ENCODE results near the gene ZNHIT2. TPM values are rescaled to one million over a fixed set of nuclear protein-coding genes. Genes with fewer than 3 reads are reported as not detected.
"Not testable (repeated sequence)": the region's sequence is repeated elsewhere in the genome, so short reads cannot be mapped to it uniquely, and the experiment has no call there.

ZNHIT2 gene
- total and polyA plus RNA-seq, 2 donors = 2.6 to 19.8 TPM

- H3K4me1 ChIP-seq (ENCODE audit: insufficient read depth) = no peaks in the 10 kb centered on the region
Measured at GRCh38 chr11:65119670-65119995, 2.1 kb upstream of the ZNHIT2 start.

GRCh38 chr11:65118891-65119669, 1.6 kb upstream of the ZNHIT2 start:
- not testable (repeated sequence) for H3K4me1 ChIP-seq (ENCODE audit: insufficient read depth); H3K27ac ChIP-seq (ENCODE audit: low read depth); H3K4me3 ChIP-seq (ENCODE audit: low read depth, low read length); DNase-seq (ENCODE audit: extremely low spot score); H3K36me3 ChIP-seq (ENCODE audit: insufficient read depth)
- WGBS = 89% methylated on average over 18 of the region's 18 CpGs

More at GRCh38 chr11:65119670-65119995, 2.1 kb upstream of the ZNHIT2 start:
- H3K36me3 ChIP-seq (ENCODE audit: insufficient read depth) = no peaks in the 10 kb centered on the region
- no peak overlapping the region for H3K27ac ChIP-seq (ENCODE audit: low read depth)
- DNase-seq (ENCODE audit: extremely low spot score) = no peak
- H3K4me3 ChIP-seq (ENCODE audit: low read depth, low read length) = no peak overlapping the region

- no peak overlapping the region for H3K4me3 ChIP-seq (ENCODE audit: low read depth, low read length)
- no peak overlapping the region for H3K27ac ChIP-seq (ENCODE audit: low read depth)
- no peaks in the 10 kb centered on the region for H3K36me3 ChIP-seq (ENCODE audit: insufficient read depth)
- no peak for DNase-seq (ENCODE audit: extremely low spot score)
- WGBS = 81% methylated on average over 18 of the region's 18 CpGs
- H3K4me1 ChIP-seq (ENCODE audit: insufficient read depth) = no peaks in the 10 kb centered on the region
Measured at GRCh38 chr11:65118097-65118837, 766 bp upstream of the ZNHIT2 start.

GRCh38 chr11:65116370-65117205, 913 bp downstream of the ZNHIT2 start:
- Histone ChIP-seq H3K27ac (ENCODE audit: low read depth) (peak overlapping the region; percentile 3), H3K4me1 (ENCODE audit: insufficient read depth) (no peaks in the 10 kb centered on the region), H3K4me3 (ENCODE audit: low read depth, low read length) (peak overlapping the region; percentile 79), H3K36me3 (ENCODE audit: insufficient read depth) (no peaks in the 10 kb centered on the region)
- WGBS = 22% methylated on average over 68 of the region's 68 CpGs
- no peak for DNase-seq (ENCODE audit: extremely low spot score)

- no peaks in the 10 kb centered on the region for H3K4me1 ChIP-seq (ENCODE audit: insufficient read depth)
- H3K36me3 ChIP-seq (ENCODE audit: insufficient read depth) = no peaks in the 10 kb centered on the region
- DNase-seq (ENCODE audit: extremely low spot score) = no peak
- H3K27ac ChIP-seq (ENCODE audit: low read depth) = no peak overlapping the region
- whole genome bisulfite sequencing = 93% methylated on average over 21 of the region's 21 CpGs
- no peak overlapping the region for H3K4me3 ChIP-seq (ENCODE audit: low read depth, low read length)
Measured at GRCh38 chr11:65115361-65116082, 2.0 kb downstream of the ZNHIT2 start.

- H3K4me1 ChIP-seq (ENCODE audit: insufficient read depth) = no peaks in the 10 kb centered on the region
- WGBS = 86% methylated on average over 11 of the region's 11 CpGs
Measured at GRCh38 chr11:65114538-65115171, 2.8 kb downstream of the ZNHIT2 start.

GRCh38 chr11:65113839-65114238, 3.7 kb downstream of the ZNHIT2 start:
- WGBS = 66% methylated on average over 6 of the region's 6 CpGs
- H3K4me3 ChIP-seq (ENCODE audit: low read depth, low read length) = no peak overlapping the region
- DNase-seq (ENCODE audit: extremely low spot score) = no peak
- H3K36me3 ChIP-seq (ENCODE audit: insufficient read depth) = no peaks in the 10 kb centered on the region
- no peaks in the 10 kb centered on the region for H3K4me1 ChIP-seq (ENCODE audit: insufficient read depth)
- H3K27ac ChIP-seq (ENCODE audit: low read depth) = no peak overlapping the region

More at GRCh38 chr11:65114538-65115171, 2.8 kb downstream of the ZNHIT2 start:
- Histone ChIP-seq H3K27ac (ENCODE audit: low read depth) (no peak overlapping the region), H3K36me3 (ENCODE audit: insufficient read depth) (no peaks in the 10 kb centered on the region), H3K4me3 (ENCODE audit: low read depth, low read length) (no peak overlapping the region)
- DNase-seq (ENCODE audit: extremely low spot score) = no peak

GRCh38 chr11:65113361-65113756, 4.1 kb downstream of the ZNHIT2 start:
- no peak for DNase-seq (ENCODE audit: extremely low spot score)
- Histone ChIP-seq H3K36me3 (ENCODE audit: insufficient read depth) (peaks cover 3% of the 10 kb centered on the region), H3K27ac (ENCODE audit: low read depth) (no peak overlapping the region), H3K4me3 (ENCODE audit: low read depth, low read length) (no peak overlapping the region), H3K4me1 (ENCODE audit: insufficient read depth) (no peaks in the 10 kb centered on the region)
- WGBS = 11% methylated on average over 14 of the region's 14 CpGs

- peak overlapping the region; percentile 26 for H3K4me3 ChIP-seq (ENCODE audit: low read depth, low read length)
- no peak for DNase-seq (ENCODE audit: extremely low spot score)
- H3K4me1 ChIP-seq (ENCODE audit: insufficient read depth) = no peaks in the 10 kb centered on the region
- no peak overlapping the region for H3K27ac ChIP-seq (ENCODE audit: low read depth)
- WGBS = under 1% methylated on average over 57 of the region's 57 CpGs
- peaks cover 4% of the 10 kb centered on the region for H3K36me3 ChIP-seq (ENCODE audit: insufficient read depth)
Measured at GRCh38 chr11:65112546-65113360, 4.7 kb downstream of the ZNHIT2 start.

GRCh38 chr11:65111744-65112545, 5.6 kb downstream of the ZNHIT2 start, which contains the start of gene TM7SF2:
Gene TM7SF2 (plus strand): TSS chr11:65111872. CDS start chr11:65112016, 144 bp downstream.
- H3K36me3 ChIP-seq (ENCODE audit: insufficient read depth) = peaks cover 4% of the 10 kb centered on the region
- no peak within 1 kb of the TSS for H3K27ac ChIP-seq (ENCODE audit: low read depth)
- WGBS = under 1% methylated on average over 64 of the region's 64 CpGs
- no peaks in the 10 kb centered on the region for H3K4me1 ChIP-seq (ENCODE audit: insufficient read depth)
- H3K4me3 ChIP-seq (ENCODE audit: low read depth, low read length) = peak within 1 kb of the TSS; percentile 26
- DNase-seq (ENCODE audit: extremely low spot score) = peak; percentile 82

- Histone ChIP-seq H3K4me1 (ENCODE audit: insufficient read depth) (no peaks in the 10 kb centered on the region), H3K4me3 (ENCODE audit: low read depth, low read length) (no peak overlapping the region), H3K36me3 (ENCODE audit: insufficient read depth) (peaks cover 4% of the 10 kb centered on the region), H3K27ac (ENCODE audit: low read depth) (no peak overlapping the region)
- 63% methylated on average over 31 of the region's 31 CpGs for WGBS
- no peak for DNase-seq (ENCODE audit: extremely low spot score)
Measured at GRCh38 chr11:65111159-65111743, 6.2 kb downstream of the ZNHIT2 start.

Measured in urinary bladder (tissue), 4 donors.